GM12891 (cell line): ENCODE results near the gene FARSB.

Source experiments
- PAX5 ChIP-seq: IDR thresholded peaks from 2 replicates; pipeline ENCODE4 v1.6.1; 2011; ENCODE audit warnings: low read length, moderate library complexity, mild to moderate bottlenecking; ENCODE audit not compliant: insufficient read depth, severe bottlenecking
- POLR2A ChIP-seq: IDR thresholded peaks from 2 replicates; pipeline ENCODE4 v1.6.1; 2011; ENCODE audit warnings: low read depth, low read length, control low read depth
- POLR2AphosphoS5 ChIP-seq: IDR thresholded peaks from 2 replicates; pipeline ENCODE4 v1.6.1; 2011; ENCODE audit warnings: low read depth, low read length, control low read depth
- TAF1 ChIP-seq: IDR thresholded peaks from 2 replicates; pipeline ENCODE4 v1.6.1; 2011; ENCODE audit warnings: low read depth, low read length, control low read depth

- TF ChIP-seq POLR2A (no peak), POLR2AphosphoS5 (no peak), PAX5 (no peak), TAF1 (no peak)
These were observed 15.6 kb upstream of the FARSB start, which contains the start of gene MOGAT1 for GRCh38 chr2:222671259-222672067.
